NOMO-1 (cell line): Measurements from ENCODE around the gene NABP1.

Experiments used
- DNase-seq, 2 experiments: peaks; one replicate each; lab custom pipeline; 2025; ENCODE audit not compliant: unreplicated experiment in 2 of 2; lab: John Stamatoyannopoulos, UW

The NABP1 gene

DNA sequence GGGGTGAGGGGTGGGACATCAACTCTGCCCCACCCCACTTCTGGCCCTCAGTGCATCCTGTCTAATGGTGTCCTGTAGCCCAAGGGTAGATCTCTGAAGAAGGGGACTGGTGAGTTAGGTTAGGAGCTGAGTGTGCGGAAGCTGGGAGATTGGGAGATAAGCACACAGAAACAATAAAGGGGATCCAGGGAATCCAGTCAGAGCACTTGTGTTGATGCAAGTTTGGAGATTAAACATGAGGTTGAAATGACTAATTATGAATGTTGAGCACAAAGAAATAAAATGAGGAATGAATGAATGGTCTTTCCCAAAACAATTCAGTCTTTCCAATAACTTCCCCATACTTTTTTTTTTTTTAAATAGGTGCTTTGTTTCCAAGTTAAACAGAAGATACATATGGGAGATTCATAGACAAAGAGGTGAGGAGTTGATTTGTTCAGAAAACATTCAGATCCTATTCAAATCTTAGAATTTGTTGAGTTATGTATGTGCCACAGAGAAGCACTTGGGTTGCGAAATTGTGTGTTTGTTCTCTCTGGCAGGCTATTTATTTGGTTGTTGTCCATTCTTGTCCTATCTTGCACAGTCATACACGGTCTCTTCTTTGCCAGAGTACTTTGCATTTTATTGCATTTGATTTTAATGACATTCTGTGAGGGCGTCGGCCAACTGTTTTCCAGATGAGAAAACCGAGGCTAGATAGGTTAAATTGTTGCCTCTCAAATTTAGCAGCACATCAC is 31.6 kb upstream of the NABP1 start:
- no peak for DNase-seq

DNA sequence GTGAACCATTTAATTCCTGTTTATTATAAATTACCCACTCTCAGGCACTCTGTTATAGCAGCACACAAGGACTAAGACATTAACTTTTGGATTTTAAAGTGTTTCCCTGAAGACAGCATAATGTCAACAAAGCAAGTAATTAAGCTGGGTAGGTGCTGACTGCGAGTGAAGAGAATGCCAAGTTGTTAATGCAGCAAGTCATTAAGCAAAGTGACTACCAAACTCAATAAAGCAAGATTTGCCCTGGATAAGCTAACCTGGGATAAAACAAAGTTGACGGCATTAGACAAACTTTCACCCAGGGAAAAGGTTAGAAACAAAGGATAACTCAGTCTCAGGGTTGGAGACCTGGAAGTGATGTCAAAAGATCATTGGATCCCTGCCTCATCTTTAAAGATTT is 28.4 kb upstream of the NABP1 start:
- DNase-seq: no peak

DNA sequence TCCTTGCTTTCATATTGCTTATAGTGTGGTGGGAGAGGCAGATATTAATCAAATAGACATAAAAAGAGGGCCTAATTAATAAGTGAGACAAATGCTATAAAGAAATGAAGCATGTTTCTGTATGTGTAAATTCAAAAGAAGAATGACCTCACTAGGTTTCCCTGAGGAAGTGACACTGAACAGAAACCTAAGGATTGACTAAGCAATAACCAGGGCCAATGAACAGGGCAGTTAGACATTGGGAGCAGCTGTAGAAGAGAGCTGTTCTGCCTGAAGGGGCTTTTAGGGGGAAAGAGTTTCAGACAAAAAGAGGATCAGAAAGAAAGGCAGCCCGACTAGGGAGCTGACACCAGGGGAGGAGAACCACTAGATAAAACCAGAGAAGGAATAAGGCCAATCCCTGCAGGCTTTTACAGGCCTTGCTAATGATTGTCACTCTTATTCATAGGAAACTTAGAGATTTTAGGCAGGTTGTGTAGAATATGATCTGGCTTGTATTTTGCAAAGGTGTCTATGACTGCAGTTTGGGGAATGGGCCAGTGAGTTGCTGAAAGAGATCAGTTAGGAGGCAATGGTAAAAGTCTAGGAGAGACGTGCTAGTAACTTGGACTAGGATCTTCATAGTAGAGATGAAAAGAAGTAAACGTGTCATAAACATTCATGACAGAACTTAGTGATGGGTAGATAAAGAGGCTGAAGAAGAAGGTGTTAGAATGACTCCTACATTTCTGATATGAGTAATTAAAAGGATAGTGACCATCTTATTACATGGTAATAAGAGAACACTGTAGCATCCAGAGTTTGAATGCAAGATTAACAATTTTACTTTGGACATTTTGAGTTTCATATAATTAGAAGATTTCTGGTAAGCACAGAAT is 26.8 kb upstream of the NABP1 start:
- peak in 1 of 2 experiments; percentile 37 for DNase-seq

DNA sequence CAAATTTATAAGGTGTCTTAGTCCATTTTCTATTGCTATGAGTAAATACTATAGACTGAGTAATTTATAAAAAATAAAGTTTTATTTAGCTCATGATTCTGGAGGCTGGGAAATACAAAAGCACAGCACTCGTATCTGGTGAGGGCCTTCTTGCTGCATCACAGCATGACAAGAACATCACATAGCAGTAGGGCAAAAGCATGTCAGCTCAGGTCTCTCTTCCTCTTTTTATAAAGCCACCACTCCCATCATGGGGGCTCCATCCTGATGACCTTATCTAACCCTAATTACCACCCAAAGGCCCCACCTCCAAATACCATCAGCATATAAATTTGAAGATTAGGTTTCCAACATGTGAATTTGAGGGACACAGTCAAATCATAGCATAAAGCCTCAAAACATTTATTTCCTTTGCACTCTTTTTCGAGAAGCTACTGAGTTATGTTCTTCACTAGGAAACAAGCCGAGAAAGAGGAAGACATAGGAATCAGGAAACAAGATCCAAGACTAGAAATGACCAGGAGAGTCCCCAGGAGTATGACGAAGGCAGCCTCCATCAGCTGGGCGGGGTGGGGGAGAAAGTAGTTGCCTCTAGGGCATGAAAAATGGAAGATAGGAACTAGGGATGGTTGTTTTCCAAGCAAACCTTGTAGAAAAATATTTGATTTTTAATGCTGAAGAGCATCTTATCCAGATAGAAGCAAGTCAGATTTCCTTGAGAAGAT is 24.1 kb upstream of the NABP1 start:
- no peak for DNase-seq

DNA sequence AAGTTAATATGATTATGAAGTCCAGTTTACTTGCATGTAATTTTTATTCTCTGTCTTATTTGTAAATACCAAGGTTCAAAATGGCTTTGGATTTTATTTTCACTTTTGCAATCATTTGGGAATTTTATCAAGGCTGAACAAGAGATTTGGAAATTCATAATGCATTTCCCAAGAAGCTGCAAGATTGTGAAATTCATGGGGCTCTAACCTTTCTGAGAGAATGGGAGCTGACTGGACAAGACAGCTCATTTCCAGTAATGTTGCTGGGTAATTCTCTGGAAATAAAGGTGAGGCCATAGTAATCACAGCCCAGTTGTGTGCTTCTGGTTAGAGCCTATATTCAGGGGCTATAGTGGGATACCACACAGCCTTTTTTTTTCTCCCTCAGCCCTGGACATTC is 21.5 kb upstream of the NABP1 start:
- DNase-seq: no peak

DNA sequence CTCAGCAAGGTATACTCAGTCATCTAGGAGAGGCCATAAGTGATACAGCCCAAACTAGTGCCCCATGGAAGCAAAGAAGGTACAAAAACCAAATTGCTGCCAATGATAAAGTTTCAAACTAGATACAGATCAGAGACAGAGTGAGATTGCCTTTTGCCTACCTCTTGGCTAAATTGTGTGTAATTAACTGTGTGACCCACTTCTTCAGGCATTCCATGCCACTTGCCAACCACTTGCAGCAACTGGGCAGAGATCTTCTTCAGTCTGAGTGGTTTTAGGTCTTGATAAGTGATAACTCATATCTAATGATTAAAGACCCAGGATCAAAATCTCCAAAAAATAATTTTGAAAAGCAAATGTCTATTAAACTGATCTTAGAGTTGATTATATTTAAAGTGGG is 21.1 kb upstream of the NABP1 start:
- DNase-seq: no peak

DNA sequence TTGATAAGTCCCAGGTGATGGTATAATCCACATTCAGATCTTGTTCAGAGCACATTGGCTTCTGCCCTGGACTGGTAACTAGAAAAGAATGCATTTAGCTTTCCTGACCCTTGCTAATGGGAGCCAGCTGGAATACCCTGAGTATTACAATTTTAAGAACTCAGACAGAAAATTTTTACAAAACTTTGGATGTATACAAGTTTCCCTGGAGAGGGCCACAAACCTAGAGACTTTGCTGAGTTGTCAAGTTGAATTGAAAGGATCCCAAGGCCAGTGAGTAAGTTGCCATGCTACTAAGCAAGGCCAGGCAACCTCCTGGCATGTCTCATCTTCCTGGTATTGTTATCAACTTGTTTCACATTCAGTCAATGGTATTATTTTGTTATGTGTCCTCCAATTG is 20.0 kb upstream of the NABP1 start:
- DNase-seq: no peak

DNA sequence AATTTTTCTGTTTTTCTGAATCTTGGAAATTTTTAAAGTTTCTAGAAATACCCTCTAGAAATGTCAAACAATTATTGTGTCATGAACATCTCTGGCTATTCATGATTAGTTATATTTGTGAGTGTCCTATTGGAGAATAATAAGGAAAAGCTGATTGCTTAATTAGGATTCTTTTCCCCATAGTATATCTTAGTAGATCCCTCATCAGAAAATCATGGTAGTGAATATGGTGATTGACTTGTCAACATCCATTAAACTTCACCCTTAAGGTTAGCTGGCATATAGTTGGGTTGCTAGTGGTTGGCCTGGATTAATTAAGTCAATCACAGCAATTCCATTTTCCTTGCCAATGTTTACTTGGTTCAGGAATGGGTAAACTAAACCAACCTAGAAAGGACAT is 18.7 kb upstream of the NABP1 start:
- DNase-seq: no peak

DNA sequence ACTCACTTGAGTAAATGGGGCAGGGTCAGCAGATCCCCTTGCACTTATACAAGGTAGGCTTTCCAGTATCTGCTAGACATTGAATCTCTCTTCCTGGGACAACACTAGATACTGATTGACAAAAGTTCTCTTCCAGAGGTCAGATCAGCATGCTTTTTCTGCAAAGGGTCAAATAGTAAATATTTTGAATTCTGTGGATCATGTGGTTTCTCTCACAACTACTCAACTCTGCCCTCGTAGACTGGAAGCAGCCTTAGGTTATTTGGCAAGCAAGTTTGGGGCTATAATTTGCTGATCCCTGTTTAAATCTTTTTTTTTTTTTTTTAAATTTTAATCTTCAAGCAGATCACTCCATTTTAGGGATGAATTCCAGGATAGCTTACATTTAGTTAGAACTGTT is 17.4 kb upstream of the NABP1 start:
- DNase-seq: no peak

DNA sequence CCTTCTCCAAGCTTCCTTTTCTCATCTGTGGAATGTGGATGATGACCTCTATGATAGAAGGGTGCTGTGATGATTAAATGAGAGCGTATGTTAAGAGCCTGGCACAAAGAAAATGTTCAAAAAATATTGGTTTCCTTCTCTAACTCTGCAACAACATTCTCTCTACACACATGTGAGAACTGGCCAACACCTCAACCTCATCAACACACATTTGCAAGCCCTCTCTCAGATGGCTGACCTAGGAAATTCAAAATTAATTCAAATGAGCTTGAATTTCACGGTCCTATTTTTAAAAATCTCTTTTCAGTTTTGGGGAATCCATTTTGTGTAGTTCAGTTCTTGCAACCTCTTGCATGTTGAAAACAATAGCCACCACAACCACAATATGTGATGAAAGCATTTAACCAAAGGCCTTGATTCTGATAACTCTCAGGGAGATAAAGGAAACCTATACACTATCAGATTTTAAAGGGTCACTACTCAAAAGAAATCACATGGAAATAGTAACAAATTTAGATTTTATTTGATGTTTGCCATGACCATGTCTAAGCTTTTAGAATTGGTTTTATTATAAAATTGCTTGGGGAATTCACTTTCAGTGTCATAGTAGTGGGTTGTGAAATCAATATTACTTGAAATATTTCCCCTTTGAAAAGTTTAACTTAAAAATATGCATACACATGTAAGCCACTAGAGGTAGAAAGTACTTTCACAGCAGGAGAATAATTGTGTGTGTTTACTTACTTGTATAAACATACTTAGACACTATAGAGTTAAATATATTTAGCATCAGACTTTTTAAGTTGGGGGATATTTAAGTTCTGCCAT is 16.6 kb upstream of the NABP1 start:
- DNase-seq: no peak

DNA sequence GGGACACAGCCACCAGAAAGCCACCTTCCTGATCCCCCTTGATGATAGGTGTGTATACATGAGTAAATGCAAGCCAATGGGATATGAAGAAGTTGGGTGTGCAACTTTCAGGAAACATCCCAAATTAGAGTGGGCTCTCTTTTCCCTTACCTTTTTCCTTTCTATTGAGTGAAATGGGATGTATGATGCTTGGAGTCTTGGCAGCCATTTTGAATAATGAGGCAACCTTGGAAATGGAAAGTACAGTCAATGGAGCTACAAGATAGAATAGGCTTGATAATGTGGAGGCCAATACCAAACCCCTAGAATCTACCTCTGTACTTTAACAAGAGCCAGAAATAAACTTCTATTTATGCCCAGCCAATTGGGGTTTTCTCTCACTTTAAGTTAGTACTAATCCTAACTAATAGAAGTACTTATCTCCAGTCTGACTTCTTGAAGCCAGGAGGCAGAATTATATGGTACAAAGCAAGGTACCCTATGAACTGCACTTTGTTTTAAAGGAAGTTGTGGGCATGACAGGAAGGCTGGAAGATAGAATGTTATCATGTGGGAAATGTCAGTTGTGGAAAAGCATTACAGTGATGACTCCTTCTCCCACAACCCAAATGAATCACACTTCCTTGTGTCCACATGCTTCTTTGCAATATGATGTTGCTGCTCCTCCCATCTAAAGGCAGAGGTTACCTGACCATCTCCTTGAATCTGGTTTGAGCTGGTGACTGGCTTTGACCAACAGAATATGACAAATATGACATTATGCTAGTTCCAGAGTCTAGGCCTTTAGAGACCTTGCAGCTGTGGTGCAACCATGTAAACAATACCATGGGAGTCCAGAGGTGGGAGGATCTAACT is 12.9 kb upstream of the NABP1 start:
- DNase-seq: no peak

DNA sequence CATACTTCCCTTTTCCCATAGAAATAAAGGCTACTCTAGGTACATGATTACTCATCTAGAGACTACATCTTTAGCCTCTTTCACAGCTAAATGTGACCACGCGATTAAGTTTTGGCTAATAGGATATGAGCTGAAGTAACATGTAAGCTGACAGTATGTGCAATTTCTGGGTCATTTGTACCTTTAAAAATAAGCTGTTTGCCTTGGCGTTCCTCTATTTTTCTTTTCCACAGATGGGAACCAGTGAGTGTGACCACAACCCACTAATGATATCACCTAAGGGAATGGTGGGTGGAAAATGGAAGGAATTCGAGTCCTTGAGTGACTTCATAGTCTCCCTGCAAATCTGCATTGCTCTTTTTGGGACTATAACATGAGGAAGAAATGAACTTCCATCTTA is 11.7 kb upstream of the NABP1 start:
- DNase-seq: no peak

DNA sequence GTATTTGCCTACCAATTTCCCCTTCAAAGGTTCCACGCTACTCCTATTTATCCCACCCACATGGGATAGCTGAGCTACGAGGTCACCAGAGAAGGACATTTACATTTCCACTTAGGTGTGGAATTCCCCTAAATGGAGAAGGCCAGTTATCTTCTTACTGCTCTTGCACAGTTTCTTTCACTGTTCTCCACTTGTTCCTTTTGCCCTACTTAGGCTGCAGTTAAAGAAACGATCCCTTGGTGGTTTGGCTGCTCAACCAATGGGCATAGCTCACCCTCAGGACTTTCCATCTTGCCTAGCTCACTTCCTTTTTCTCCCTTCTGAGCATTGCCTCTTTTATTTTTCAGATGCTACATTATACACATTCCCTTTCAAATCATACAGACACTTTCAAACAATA is 11.2 kb upstream of the NABP1 start:
- peak; percentile 69 to 84 for DNase-seq

DNA sequence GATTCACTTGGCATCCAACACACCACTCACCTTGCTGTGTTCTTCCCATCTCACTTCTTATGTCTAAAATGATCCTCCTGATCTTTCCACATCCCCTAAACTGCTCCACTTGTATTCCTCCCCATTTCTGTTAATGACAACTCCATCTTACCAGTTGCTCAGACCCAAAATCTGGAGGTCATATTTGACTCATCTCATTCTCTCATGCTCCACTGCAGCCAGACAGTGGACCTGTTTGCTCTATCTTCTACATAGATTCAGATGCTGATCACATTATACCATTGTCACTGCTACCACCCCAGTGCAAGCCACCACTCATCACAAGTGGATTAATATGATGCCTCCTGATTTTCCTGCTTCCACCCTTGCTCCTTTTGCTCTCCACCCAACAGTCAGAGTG is 7.9 kb upstream of the NABP1 start:
- no peak for DNase-seq

DNA sequence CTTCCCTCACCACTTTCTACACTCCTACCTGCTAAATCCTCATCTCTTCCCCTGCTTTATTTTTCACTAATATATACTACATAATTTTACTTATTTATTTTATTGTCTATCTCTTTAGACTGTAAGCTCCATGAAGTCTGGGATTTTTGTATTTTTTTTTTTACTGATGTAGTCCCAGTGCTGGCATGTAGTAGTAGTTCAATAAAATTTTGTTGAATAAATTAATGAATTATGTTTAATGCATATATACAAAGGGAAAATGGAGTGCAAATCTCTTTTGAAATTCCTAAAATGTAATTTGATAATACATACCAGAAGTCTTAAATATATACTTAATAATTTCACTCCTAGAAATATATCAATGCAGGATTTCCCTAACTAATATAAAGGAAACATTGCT is 7.1 kb upstream of the NABP1 start:
- DNase-seq: no peak

DNA sequence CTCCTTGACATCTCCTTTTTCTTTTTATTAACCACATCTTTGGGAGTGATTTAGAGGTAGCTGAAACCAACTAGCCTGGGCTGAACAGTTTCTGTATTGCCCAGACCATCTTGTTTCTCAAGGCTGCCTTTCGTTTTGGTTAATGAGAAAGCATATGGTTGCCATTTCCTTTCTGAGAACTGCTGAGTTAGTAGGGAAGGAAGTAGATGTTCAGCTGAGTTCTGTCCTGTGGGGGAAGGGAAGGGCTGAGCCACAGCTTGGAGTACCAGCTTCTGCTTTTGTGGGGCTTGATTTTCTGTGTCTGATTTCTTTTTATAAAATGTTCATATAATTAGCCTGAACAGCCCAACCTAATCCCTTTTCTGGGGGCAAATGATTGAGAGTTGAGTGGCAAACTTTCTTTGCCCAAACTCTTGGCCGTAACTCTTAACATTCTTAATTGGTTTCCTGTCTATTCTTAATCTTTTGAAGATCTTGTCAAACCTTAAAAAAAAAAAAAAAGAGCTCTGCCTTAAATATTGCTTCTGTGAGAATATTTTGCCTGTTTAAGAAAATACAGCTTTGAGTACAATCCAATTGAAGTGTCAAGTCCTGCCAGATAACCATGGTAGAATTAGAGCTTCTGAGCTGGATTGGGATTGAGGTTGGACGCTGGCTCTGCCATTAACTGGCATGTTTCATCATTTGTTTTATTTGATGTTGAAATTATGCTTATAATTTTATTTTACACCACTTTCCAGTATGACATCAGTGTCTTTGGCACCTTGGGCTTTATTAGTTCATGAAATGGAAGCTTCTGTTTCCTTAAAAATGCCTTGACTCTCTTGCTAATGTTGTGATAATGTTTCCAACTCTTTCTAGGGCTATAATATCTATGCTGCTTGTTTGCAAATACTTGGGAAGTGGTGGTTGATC is 1.9 kb upstream of the NABP1 start:
- peak; percentile 85 to 97 for DNase-seq

DNA sequence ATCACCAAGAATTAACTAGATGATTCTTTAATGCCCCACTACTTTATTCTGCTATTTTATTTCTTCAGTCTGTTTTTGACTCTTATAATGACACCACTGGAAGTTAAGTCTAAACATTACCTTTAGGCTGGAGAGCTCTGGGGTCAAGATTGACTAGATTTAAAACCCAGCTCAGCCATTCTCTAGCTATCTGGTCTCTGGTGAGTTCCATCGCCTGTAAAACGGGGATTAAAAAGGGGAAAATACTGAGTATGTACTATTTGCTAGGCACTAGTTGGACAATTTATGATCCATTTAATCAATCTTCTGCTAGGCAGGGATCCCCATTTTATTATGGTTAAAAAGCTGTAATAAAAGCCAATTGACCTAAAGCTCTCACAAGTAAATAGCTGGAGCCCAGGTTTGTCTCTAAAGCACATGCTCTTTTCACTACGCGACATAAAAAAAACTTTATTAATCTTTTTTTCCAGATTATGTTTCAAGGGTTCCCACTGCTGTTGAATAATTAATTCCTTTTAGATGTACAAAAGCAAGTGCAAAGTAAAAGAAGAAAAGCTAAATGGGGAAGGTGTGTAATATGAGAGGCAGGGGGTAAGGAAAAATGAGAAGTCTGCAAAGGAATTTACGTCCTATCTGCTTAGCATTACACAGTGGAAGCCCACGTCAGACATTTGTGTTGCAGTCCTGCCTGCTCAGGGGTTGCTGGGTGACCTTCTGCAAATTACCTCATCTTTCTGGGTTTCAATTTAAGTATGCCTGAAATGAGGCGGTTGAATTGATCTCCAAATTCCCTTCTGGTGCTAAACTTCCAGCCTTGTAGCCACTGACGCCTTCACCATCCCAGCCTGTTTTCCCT is 918 bp upstream of the NABP1 start:
- peak; percentile 45 to 78 for DNase-seq
